OCI-LY3 (cell line): ENCODE data around the gene CPLANE1.

Source experiments
- EZH2phosphoT487 ChIP-seq: fragments of 200-600 bp; shearing (Covaris generic); IDR thresholded peaks from 2 replicates; pipeline ENCODE4 v1.6.1; 2018; ENCODE audit warnings: antibody characterized with exemption, mixed run types, low read depth
- TF ChIP-seq, protein P1 (sequence below): fragments of 200-600, 300-600 bp; sonication (generic); IDR thresholded peaks from 2 replicates; pipeline ENCODE4 v1.5.1; 2014; ENCODE audit warnings: antibody characterized with exemption, low read length, low read depth

DNA sequence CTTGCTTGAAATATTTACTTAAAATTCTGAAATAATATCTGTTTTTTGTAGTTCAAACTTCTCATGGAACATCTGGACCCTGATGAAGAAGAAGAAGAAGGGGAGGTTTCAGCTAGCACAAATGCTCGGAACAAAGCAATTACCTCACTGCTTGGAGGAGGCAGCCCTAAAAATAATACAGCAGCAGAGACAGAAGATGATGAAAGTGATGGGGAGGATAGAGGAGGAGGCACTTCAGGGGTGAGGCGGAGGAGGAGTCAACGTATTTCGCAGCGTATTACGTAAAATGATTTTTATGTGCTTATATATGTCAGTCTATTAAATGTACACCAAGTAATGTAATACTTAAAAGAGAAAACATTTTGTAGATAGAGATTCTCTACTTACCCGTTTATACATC lies 185.4 kb downstream of the CPLANE1 start:
- TF ChIP-seq, protein P1, sequence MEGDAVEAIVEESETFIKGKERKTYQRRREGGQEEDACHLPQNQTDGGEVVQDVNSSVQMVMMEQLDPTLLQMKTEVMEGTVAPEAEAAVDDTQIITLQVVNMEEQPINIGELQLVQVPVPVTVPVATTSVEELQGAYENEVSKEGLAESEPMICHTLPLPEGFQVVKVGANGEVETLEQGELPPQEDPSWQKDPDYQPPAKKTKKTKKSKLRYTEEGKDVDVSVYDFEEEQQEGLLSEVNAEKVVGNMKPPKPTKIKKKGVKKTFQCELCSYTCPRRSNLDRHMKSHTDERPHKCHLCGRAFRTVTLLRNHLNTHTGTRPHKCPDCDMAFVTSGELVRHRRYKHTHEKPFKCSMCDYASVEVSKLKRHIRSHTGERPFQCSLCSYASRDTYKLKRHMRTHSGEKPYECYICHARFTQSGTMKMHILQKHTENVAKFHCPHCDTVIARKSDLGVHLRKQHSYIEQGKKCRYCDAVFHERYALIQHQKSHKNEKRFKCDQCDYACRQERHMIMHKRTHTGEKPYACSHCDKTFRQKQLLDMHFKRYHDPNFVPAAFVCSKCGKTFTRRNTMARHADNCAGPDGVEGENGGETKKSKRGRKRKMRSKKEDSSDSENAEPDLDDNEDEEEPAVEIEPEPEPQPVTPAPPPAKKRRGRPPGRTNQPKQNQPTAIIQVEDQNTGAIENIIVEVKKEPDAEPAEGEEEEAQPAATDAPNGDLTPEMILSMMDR: no peak
- TF ChIP-seq EZH2phosphoT487: no peak
